Calu3 (cell line): ENCODE results near the gene CASK. TPM values are rescaled to one million over a fixed set of nuclear protein-coding genes. Genes with fewer than 3 reads are reported as not detected.
"Not testable (repeated sequence)": the region's sequence is repeated elsewhere in the genome, so short reads cannot be mapped to it uniquely, and the experiment has no call there.

Experiments
- BruUV-seq: library from RNA; stranded (reverse); fragments of 400-500 nt; replicated peaks from 2 replicates; lab custom pipeline; 2021; lab: Mats Ljungman, UMichigan
- CTCF ChIA-PET: fragments of 300-600 bp; sonication (Branson Sonifier 250); formaldehyde crosslinking; loops from one replicate; lab custom pipeline; 2022; ENCODE audit warnings: antibody characterized with exemption; lab: Charles Lee
- DNase-seq: peaks from one replicate; pipeline ENCODE4 v3.0.0; 2022
- H3K27ac Mint-ChIP-seq: one replicate; pipeline ENCODE4 v1.8.0; 2022; ENCODE audit warnings: mixed read lengths; ENCODE audit not compliant: unreplicated experiment
- H3K27me3 Mint-ChIP-seq: one replicate; pipeline ENCODE4 v1.8.0; 2022; ENCODE audit warnings: mixed read lengths; ENCODE audit not compliant: unreplicated experiment
- H3K36me3 Mint-ChIP-seq: one replicate; pipeline ENCODE4 v1.8.0; 2022; ENCODE audit warnings: mild to moderate bottlenecking, moderate library complexity, mixed read lengths; ENCODE audit not compliant: insufficient read depth, unreplicated experiment
- H3K4me1 Mint-ChIP-seq: one replicate; pipeline ENCODE4 v1.8.0; 2022; ENCODE audit warnings: mild to moderate bottlenecking, low read depth, mixed read lengths; ENCODE audit not compliant: unreplicated experiment
- H3K4me3 Mint-ChIP-seq: one replicate; pipeline ENCODE4 v1.8.0; 2022; ENCODE audit warnings: mild to moderate bottlenecking, low read depth, moderate library complexity, mixed read lengths; ENCODE audit not compliant: unreplicated experiment
- H3K9me3 Mint-ChIP-seq: one replicate; pipeline ENCODE4 v1.8.0; 2022; ENCODE audit warnings: low read depth, mixed read lengths; ENCODE audit not compliant: unreplicated experiment
- intact Hi-C: fragments of 100-400 bp; cut with micrococcal nuclease; formaldehyde crosslinking; loops from one replicate; pipeline ENCODE4 v1.10.0; 2022; ENCODE audit not compliant: unreplicated experiment
- total RNA-seq: library from RNA; stranded (reverse); gene quantifications from 2 replicates; pipeline ENCODE4 v1.2.3, GENCODE V29; 2022
- TF ChIP-seq, protein P1 (sequence below): fragments of 200-600 bp; IDR thresholded peaks from one replicate; pipeline ENCODE4 v1.8.0; 2022; ENCODE audit warnings: antibody characterized with exemption; ENCODE audit not compliant: unreplicated experiment

Gene CASK
- total RNA-seq, 1 experiment from 2014 or later = 157 TPM

DNA sequence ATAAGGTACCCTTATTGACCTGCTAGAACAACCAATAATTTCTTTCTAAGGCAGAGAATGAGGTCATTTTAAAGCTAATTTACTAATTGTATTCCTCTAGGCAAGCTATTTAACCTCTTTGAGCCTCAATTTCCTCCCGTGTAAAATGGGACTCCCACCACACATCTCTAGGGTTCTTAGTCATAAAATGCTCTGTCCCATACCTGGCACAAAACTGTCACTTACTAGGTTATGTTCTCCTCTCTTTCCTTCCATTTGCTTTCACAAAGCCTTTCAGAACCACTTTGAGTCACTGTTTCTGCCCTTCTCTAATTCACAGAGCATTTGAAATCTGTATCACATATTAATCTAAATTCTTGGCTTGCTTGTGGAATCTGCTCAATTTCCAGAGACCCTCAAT lies 201.8 kb downstream of the CASK start:
- Mint-ChIP-seq H3K27ac (peak overlapping the region; percentile 34), H3K36me3 (peaks cover 8% of the 10 kb centered on the region), H3K27me3 (no peaks in the 10 kb centered on the region), H3K9me3 (peaks cover 8% of the 10 kb centered on the region), H3K4me3 (no peak overlapping the region), H3K4me1 (peaks cover 29% of the 10 kb centered on the region)
- BruUV-seq = no TSS peak
- TF ChIP-seq, protein P1, sequence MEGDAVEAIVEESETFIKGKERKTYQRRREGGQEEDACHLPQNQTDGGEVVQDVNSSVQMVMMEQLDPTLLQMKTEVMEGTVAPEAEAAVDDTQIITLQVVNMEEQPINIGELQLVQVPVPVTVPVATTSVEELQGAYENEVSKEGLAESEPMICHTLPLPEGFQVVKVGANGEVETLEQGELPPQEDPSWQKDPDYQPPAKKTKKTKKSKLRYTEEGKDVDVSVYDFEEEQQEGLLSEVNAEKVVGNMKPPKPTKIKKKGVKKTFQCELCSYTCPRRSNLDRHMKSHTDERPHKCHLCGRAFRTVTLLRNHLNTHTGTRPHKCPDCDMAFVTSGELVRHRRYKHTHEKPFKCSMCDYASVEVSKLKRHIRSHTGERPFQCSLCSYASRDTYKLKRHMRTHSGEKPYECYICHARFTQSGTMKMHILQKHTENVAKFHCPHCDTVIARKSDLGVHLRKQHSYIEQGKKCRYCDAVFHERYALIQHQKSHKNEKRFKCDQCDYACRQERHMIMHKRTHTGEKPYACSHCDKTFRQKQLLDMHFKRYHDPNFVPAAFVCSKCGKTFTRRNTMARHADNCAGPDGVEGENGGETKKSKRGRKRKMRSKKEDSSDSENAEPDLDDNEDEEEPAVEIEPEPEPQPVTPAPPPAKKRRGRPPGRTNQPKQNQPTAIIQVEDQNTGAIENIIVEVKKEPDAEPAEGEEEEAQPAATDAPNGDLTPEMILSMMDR = no peak
- intact Hi-C loops = no loop called here
- DNase-seq = no peak
- CTCF ChIA-PET = no interaction called here

DNA sequence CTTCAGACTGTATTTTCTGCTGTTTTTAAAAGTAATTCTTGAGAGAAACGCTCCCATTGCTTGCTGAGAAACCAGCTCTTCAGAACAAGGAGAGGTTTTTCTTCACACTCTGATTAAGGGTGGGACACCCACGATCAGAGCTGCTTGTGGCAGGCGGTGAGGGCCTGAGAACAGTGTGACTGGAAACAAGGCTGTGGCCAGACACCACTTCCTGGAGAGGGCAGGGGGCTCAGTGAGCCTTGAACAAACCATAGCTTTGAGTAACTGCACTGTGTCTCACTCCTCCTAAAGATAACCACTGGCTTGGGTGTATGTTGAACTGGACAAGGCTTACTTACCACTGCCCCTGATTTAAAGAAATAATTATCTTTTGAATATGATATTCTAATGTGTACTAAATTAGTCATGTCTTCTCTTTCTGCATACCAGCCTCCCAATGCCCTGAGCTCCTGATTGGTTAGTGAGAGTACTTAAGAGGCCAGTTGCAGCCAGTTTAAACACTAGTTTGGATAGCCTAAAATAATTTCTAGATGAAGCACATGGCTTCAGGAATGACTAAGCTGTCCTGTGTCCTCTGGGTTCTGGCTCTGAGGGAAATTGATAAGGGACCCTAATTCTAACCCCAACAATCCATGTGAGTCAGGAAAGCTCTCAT lies 203.1 kb downstream of the CASK start:
- DNase-seq = no peak
- Mint-ChIP-seq H3K27me3 (no peaks in the 10 kb centered on the region), H3K36me3 (peaks cover 9% of the 10 kb centered on the region), H3K27ac (no peak overlapping the region), H3K4me1 (peaks cover 30% of the 10 kb centered on the region), H3K4me3 (no peak overlapping the region), H3K9me3 (peaks cover 8% of the 10 kb centered on the region)
- intact Hi-C loops = no loop called here
- CTCF ChIA-PET = no interaction called here
- BruUV-seq = no TSS peak
- TF ChIP-seq, protein P1 = no peak

DNA sequence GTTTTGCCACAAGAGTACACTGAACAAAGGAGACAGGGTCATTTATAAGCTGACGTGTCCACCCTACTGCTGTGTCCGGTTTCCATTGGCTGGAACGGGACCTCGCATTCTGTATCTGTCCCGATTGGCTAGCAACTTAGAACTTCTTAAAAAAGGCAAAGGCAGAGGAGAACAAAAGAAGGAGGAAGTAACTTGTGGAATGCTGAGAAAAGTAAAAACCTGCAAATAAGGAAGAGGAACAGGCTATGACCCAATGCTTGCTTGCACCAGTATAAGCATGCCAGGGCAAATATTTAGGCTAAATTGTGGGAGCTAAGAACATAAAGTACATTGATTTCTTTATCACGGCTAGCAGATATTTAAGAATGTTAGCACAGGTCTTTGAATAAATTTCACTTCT lies 203.7 kb downstream of the CASK start:
- H3K4me3 Mint-ChIP-seq, CTCF ChIA-PET, H3K27me3 Mint-ChIP-seq, H3K27ac Mint-ChIP-seq, H3K36me3 Mint-ChIP-seq, DNase-seq, BruUV-seq, H3K9me3 Mint-ChIP-seq, intact Hi-C loops: not testable (repeated sequence)
- H3K4me1 Mint-ChIP-seq = peaks cover 30% of the 10 kb centered on the region

DNA sequence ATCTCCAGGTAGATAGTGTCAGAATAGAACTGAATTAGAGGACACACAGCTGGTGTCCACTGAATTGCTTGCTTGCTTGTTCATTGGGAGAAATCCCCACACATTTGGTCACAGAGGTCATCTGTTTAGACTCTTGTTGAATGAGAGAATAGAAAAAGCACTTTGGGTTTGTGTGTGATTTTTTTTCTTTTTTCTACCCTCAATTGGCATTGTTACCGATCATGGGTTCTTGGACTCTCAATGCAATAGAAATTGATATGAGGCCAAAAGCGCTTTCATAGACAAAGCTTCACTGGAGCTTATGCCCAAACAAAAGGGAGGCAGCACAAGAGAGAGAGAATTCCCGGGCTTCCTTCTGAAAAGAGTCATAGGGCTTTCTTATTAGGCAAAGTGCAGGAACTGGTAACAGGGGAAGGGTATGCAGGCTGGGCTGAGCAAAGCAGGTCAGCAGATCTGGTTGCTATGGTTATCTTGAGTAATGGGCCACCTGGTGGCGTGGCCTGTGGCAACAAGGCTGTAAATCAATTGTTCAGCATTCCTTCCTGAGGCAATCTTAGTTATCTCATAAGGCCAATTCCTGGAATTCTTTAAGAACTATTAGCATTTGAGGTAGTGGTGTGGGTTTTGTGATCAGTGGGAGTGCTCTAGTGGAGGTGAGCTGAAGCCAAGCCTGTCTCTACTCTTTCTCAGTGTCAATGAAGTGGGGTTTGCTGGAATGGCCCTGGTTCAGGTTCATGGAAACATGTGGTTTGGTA lies 204.7 kb downstream of the CASK start:
- intact Hi-C loops = no loop called here
- H3K27me3 Mint-ChIP-seq = no peaks in the 10 kb centered on the region
- H3K4me1 Mint-ChIP-seq = peaks cover 30% of the 10 kb centered on the region
- no peak for DNase-seq
- CTCF ChIA-PET = no interaction called here
- peaks cover 8% of the 10 kb centered on the region for H3K9me3 Mint-ChIP-seq
- H3K27ac Mint-ChIP-seq = no peak overlapping the region
- peaks cover 9% of the 10 kb centered on the region for H3K36me3 Mint-ChIP-seq
- H3K4me3 Mint-ChIP-seq = no peak overlapping the region
- TF ChIP-seq, protein P1 = no peak
- BruUV-seq = no TSS peak
